Spleen (tissue), 7 donors: ENCODE results near the gene RANBP1.

ENCODE experiments used
- CTCF ChIP-seq, 11 experiments: fragments of 200-600 bp in 7 of 11; fragments of 450-650 bp in 4 of 11; sonication (generic) in 4 of 11; IDR thresholded peaks in 8 of 11; conservative IDR thresholded peaks in 3 of 11; 1 replicate in 7 of 11; 2 replicates in 4 of 11; pipeline versions ENCODE4 v1.4.0 to v1.8.0; 2016 to 2021; ENCODE audit warnings: antibody characterized with exemption in 11 of 11, inconsistent platforms in 4 of 11, mild to moderate bottlenecking in 1 of 11
- POLR2A ChIP-seq, 3 donors: fragments of 450-650 bp; IDR thresholded peaks; one replicate each; pipeline ENCODE4 v1.5.1; 2017; ENCODE audit warnings: antibody characterized with exemption in 3 of 3, mild to moderate bottlenecking in 1 of 3
- donor health status: DM: no; HTN: no; CAD: no; lungs with moderate emphysema.
- donor health status: DM: no; HTN: no; CAD: no.
- donor health status: DM: no; HTN: no; CAD: no.

- TF ChIP-seq CTCF (IDR thresholded peaks at IDR 0.05 in 8 of 11, conservative IDR thresholded peaks at IDR 0.05 in 3 of 11) (no peak), POLR2A (IDR thresholded peaks at IDR 0.05) (no peak)
Observed at GRCh38 chr22:20111689-20112622, 3.9 kb upstream of the RANBP1 start.
